Kidney glomerular epithelial cell (primary cell): ENCODE measurements around the gene SLC35F3.
"Not testable (repeated sequence)": the region's sequence is repeated elsewhere in the genome, so short reads cannot be mapped to it uniquely, and the experiment has no call there.

Experiments used
- DNase-seq: peaks from one replicate; lab custom pipeline; 2025; lab: John Stamatoyannopoulos, UW

SLC35F3 gene

GRCh38 chr1:234226113-234226818 lies 321.8 kb downstream of the SLC35F3 start:
- DNase-seq, result no peak

DNA sequence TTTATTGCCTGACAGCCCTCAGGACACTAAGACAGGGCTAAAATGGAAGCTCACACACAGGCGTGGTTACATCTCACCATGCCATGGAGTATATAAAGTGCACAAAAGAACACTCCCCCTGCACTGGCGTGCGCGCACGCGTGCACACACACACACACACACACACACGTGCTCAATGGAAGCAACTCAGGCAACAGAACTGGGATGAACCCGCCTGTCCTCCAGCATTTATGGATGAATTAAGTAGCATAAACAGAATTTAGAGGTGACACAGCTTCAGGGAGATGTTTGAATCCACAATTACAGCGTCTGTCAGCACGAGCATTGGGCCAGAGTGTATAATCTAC lies 322.3 kb downstream of the SLC35F3 start:
- DNase-seq, result no peak

DNA sequence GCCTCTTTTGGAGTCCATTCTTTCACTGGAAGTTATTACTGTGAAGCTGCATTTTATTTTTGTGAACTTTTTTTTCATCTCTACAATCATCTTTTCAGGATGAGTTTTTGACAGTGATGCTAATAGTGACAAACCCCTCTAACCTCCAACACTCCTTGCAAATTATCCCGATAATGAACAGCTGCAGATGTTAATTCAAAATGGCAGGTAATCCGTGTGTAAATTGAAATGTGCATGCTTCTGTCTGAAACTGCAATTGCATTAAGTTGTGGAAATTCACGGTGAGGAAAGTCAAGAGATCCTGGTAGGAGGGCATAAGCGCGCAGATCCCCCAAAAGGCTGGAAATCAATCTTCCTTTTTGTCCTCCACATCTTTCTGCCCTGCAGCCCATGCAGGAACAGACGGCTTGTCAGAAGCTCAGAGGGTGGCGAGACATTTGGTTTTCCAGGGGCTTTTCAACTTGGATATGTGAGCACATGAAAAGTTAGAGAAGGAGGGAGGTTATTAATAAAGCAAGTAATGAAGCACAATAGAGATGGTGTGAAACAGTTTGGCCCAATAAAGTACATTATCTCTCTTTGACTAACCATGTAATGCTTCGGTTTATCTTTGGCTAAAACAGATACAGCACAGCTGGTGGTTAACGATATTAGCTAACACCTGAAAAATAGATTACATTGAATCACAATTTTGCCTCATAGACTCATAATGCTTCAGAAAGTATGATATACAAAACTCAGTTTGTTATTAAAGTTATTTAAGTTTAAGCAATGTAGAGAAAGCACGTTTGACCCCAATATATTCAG lies 325.3 kb downstream of the SLC35F3 start:
- no peak for DNase-seq

DNA sequence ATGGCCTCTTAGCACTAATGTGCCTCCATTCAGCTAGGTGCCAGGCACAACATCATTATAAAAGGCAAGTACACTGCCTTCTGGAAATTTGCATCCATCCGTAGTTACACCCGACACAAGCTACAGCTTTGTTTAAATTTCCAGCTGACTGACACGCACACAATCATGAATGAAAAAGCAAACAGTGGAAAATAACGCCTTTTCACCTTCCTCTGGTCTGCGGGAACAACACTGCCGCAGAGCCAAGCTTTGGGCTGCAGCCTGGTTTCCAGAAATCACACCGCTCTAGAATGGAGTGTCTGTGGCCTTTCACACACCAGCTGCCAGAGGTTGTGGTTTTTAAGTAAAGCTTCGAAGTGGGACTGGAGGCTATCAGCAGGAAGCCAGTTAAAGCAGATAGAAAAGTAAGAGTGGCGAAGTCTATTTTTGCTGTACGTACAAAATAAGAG lies 326.0 kb downstream of the SLC35F3 start:
- no peak for DNase-seq

GRCh38 chr1:234231061-234231892 lies 326.8 kb downstream of the SLC35F3 start:
- no peak for DNase-seq

GRCh38 chr1:234231893-234232276 lies 327.4 kb downstream of the SLC35F3 start:
- DNase-seq, result no peak

- no peak for DNase-seq
These were observed 329.7 kb downstream of the SLC35F3 start for GRCh38 chr1:234234199-234234598.

GRCh38 chr1:234235434-234235881 lies 331.0 kb downstream of the SLC35F3 start:
- DNase-seq, result no peak

GRCh38 chr1:234237393-234237792 lies 332.9 kb downstream of the SLC35F3 start:
- DNase-seq, result no peak

- DNase-seq, result no peak
These were observed 333.6 kb downstream of the SLC35F3 start for GRCh38 chr1:234238060-234238459.

- no peak for DNase-seq
These were observed 335.0 kb downstream of the SLC35F3 start for GRCh38 chr1:234239515-234239914.

DNA sequence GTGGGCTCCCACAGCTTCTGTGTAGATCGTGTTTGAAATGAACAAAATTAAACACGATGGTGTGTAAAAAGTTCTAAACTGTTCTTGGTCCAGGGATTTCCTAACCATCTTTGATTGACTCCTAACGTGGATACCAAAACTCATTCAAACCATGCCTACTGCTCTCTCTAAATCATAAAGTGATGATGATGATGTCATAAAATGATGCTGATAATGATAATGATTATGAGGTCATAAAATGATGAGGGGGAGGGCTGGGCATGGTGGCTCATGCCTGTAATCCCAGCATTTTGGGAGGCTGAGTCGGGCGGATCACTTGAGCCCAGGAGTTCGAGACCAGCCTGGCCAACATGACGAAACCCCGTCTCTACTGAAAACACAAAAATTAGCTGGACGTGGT lies 335.5 kb downstream of the SLC35F3 start:
- no peak for DNase-seq

GRCh38 chr1:234240680-234241079 lies 336.2 kb downstream of the SLC35F3 start:
- no peak for DNase-seq

DNA sequence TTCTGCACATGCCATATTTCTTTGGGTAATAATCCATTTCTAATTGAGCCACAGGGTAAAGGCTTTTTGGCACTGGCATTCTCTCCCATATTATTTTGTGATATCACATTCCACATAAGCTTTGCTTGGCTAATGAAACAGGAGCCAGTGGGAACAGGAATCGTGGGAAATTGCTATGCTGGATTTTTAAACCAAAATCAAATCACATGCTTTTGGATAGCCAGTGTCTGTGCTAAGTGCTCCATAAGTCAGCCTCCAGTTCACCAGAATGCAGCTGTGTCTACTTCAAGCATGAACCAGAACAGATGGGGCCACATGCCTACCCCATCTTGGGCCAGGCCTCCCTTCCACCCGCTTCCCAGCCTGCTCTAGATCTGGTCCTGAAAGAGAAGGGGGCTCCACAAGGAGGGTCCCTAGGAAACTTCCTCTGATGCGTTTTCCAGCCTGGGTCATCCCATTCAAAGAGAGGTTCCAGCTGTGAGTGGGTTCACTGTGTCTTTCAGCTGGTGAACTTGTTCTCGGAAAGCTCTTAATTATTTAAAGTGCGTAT lies 337.5 kb downstream of the SLC35F3 start:
- no peak for DNase-seq

GRCh38 chr1:234243521-234244260 lies 339.2 kb downstream of the SLC35F3 start:
- no peak for DNase-seq

DNA sequence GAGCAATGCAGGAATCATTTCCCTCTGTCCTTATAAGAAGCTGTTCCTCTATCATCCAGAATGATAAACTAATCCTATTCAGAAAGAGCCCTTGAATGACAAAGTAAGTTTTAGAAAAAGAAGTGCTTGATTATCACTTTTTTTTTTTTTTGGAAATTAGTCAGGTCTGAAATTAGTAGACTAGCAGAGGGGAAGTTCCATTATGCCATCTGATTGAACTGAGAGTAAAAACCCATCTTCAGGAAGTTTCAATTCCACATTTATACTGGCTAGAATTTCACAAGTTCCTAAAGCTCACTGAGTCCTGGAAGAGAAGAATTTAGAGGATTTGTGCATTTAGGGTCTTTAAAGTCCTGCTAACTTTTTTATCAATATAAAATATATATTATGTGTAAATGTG lies 340.0 kb downstream of the SLC35F3 start:
- DNase-seq, result no peak

DNA sequence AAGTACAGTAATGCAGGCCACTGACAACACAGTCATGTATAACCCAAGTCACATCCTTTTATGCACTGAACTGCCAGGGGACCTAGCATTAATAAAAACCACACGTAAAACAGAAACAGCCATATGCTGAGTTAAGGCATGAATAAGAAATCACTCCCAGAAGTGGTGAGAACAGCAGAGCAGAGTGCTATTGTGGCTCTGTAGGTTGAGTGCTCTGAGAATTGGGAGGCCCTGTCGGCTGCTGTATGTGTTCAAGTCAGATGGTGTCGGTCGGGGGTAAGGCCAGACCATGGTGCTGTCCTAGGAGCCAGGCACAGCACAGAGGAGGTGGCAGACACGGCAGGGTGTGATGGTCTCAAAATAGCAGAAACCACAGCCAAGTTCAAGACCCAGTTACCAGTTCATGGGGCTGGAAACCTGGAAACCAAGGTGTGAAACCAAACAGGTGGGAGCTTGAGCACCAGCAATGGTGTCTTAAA lies 342.2 kb downstream of the SLC35F3 start:
- DNase-seq, result no peak

DNA sequence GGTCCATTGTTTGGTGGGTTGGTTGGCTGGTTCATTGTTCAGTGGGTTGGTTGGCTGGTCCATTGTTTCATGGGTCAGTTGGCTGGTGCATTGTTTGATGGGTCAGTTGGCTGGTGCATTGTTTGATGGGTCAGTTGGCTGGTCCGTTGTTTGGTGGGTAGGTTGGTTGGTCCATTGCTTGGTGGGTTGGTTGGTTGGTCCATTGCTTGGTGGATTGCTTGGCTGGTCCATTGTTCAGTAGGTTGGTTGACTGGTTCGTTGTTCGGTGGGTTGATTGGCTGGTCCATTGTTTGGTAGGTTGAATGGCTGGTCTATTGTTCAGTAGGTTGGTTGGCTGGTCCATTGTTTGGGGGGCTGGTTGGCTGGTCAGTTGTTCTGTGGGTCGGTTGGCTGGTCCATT lies 343.3 kb downstream of the SLC35F3 start:
- not testable (repeated sequence) for DNase-seq

DNA sequence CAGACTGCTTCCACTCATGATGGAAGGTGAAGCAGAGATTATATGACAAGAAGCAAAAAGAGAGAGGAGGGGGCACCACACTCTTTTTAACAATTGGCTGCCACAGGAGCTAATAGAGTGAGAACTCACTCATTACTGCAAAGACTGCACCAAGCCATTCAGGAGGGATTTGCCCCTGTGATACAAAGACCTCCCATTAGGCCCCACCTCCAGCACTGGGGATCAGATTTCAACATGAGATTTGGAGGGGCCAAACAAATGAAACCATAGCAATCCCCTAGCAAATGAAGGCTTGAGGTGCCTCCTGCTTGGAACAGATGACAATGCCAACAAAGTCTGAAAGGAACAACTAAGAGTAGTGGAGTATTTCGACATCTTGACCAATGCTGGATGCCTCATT lies 346.3 kb downstream of the SLC35F3 start:
- no peak for DNase-seq

DNA sequence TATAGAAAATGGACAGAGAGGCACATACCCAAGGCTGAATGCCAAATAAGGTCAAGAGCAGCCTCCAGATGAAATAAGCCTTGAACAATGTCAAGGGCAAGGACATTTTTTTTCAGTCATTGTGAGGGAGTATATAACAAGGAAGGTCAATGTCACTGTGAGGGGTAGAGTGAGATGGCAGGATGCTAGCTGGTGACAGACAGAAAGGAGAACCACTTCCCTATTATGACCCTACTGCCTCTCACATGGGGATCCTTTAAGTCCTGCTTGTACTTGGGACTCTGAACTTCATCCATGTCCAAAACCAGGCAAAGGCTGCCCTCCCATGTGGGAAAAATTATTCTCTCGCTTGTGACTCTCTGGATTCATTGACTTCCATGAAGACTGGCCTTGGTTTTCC lies 349.3 kb downstream of the SLC35F3 start:
- DNase-seq, result no peak

GRCh38 chr1:234256359-234256758 lies 351.9 kb downstream of the SLC35F3 start:
- peak; percentile 16 for DNase-seq
